Stomach (tissue), 4 donors: ENCODE measurements around the gene KIDINS220.

Experiments used
- POLR2A ChIP-seq, 4 donors: fragments of 450-650 bp; IDR thresholded peaks; one replicate each; pipeline ENCODE4 v1.6.1; 2016; ENCODE audit warnings: antibody characterized with exemption in 4 of 4, control low read depth in 2 of 4, mild to moderate bottlenecking in 1 of 4, moderate library complexity in 1 of 4
- POLR2AphosphoS5 ChIP-seq, 3 donors: sonication (generic); formaldehyde crosslinking; IDR thresholded peaks; one replicate each; pipeline ENCODE4 v1.6.1; 2016; ENCODE audit warnings: antibody characterized with exemption in 3 of 3
- TF ChIP-seq, protein P1 (sequence below), 7 experiments: fragments of 450-650 bp in 4 of 7; fragments of 200-600 bp in 3 of 7; sonication (generic) in 3 of 7; IDR thresholded peaks; one replicate each; pipeline ENCODE4 v1.5.1; 2016 to 2019; ENCODE audit warnings: antibody characterized with exemption in 7 of 7, control low read depth in 2 of 7, mild to moderate bottlenecking in 1 of 7

- TF ChIP-seq, protein P1, sequence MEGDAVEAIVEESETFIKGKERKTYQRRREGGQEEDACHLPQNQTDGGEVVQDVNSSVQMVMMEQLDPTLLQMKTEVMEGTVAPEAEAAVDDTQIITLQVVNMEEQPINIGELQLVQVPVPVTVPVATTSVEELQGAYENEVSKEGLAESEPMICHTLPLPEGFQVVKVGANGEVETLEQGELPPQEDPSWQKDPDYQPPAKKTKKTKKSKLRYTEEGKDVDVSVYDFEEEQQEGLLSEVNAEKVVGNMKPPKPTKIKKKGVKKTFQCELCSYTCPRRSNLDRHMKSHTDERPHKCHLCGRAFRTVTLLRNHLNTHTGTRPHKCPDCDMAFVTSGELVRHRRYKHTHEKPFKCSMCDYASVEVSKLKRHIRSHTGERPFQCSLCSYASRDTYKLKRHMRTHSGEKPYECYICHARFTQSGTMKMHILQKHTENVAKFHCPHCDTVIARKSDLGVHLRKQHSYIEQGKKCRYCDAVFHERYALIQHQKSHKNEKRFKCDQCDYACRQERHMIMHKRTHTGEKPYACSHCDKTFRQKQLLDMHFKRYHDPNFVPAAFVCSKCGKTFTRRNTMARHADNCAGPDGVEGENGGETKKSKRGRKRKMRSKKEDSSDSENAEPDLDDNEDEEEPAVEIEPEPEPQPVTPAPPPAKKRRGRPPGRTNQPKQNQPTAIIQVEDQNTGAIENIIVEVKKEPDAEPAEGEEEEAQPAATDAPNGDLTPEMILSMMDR (IDR thresholded peaks at IDR 0.05), result no peak
- TF ChIP-seq POLR2A (IDR thresholded peaks at IDR 0.05), result no peak
- TF ChIP-seq POLR2AphosphoS5 (IDR thresholded peaks at IDR 0.05), result no peak
These were observed 20.3 kb upstream of the KIDINS220 start for GRCh38 chr2:8857709-8858108.
